ENCODE measurements around the gene DUSP3. TPM values are rescaled to one million over a fixed set of nuclear protein-coding genes. Genes with fewer than 3 reads are reported as not detected.

DUSP3 gene
- total and polyA plus RNA-seq, 2 of the 13 experiments (the other 11 are each of a cell fraction or from before 2014, with no cell fraction given), result 60.0 to 71.5 TPM

DNA sequence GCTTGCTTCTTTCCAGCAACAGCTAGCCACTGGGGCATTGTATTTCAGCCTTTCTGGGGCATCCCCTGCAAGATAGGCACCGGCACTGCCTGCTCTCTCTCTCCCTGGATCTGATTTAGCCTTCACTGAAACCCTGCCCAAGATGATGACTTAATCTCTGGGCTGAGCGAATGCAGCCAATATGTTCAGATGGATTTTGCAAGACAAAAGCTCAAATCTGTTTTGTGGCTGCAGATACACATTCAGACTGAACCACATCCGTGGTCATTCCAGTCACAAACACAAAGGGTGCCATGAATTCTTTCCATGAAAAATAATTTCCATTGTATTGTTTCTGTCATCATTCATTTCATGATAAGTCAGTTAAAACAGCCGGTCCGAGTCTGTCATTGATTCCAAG is 44.4 kb downstream of the DUSP3 start:
- no peak overlapping the region for H3K4me2 ChIP-seq (ENCODE audit: low read depth, low read length)
- H3K79me2 ChIP-seq (ENCODE audit: insufficient read depth, low read length), result no peaks in the 10 kb centered on the region
- BruUV-seq (replicated peaks), result no TSS peak
- no peaks in the 10 kb centered on the region for H3K4me1 ChIP-seq (ENCODE audit: insufficient read depth, low read length)
- H3K27me3 ChIP-seq (ENCODE audit: control insufficient read depth in 1 of 2, insufficient read depth in 2 of 2, low read length in 2 of 2), result peaks cover 0 to 11% of the 10 kb centered on the region in 2 experiments; a peak in 2 of 5 replicates
- no peaks in the 10 kb centered on the region for H3K36me3 ChIP-seq (replicated peaks in 1 of 2; ENCODE audit: control insufficient read depth in 1 of 2, insufficient read depth in 2 of 2, low read length in 2 of 2)
- H2AFZ ChIP-seq (ENCODE audit: low read length), result no peak overlapping the region
- intact Hi-C loops (cut with micrococcal nuclease; ENCODE audit: unreplicated experiment), result no loop called here
- FAIRE-seq (no peak), DNase-seq (ENCODE audit: low spot score) (no peak), ATAC-seq (no peak)
- CTCF ChIA-PET (ENCODE audit: low intra/inter-chr PET ratio, low total read pairs), result no interaction called here
- no peaks in the 10 kb centered on the region for H4K20me1 ChIP-seq (ENCODE audit: insufficient read depth, low read length)
- POLR2A ChIA-PET, result no interaction called here
- no peak overlapping the region for H3K4me3 ChIP-seq (replicated peaks in 1 of 3; ENCODE audit: insufficient read depth in 1 of 3, low read depth in 2 of 3, low read length in 3 of 3)
- in situ Hi-C loops (cut with HindIII; ENCODE audit: extremely low pct_ligation_motif_present, low pct_unique_long_range_greater_than_20kb), result no loop called here
- H3K9me3 ChIP-seq (ENCODE audit: low read length), result no peaks in the 10 kb centered on the region
- 31% methylated on average over 5 of the region's 5 CpGs for WGBS (ENCODE audit: low lambda C conversion rate)
- no peak overlapping the region for H3K27ac ChIP-seq (ENCODE audit: extremely low read length, insufficient read depth, low read length)
- TF ChIP-seq FOXP1 (IDR thresholded peaks at IDR 0.05), result no peak
- TF ChIP-seq FOXP1 (CRISPR knock-in tag; IDR thresholded peaks at IDR 0.05), result no peak
- TF ChIP-seq, protein P1, sequence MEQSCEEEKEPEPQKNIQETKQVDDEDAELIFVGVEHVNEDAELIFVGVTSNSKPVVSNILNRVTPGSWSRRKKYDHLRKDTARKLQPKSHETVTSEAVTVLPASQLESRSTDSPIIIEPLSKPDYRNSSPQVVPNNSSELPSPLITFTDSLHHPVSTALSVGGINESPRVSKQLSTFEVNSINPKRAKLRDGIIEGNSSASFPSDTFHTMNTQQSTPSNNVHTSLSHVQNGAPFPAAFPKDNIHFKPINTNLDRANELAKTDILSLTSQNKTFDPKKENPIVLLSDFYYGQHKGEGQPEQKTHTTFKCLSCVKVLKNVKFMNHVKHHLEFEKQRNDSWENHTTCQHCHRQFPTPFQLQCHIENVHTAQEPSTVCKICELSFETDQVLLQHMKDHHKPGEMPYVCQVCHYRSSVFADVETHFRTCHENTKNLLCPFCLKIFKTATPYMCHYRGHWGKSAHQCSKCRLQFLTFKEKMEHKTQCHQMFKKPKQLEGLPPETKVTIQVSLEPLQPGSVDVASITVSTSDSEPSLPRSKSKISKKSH (CRISPR knock-in tag; IDR thresholded peaks at IDR 0.05; ENCODE audit: borderline replicate concordance), result no peak
- TF ChIP-seq ASH2L (IDR thresholded peaks at IDR 0.05; ENCODE audit: insufficient read length, low read depth, low read length), result no peak
- no peak for TF ChIP-seq ZNF501 (CRISPR knock-in tag; IDR thresholded peaks at IDR 0.05)
- TF ChIP-seq ZNF788 (CRISPR knock-in tag; IDR thresholded peaks at IDR 0.05; ENCODE audit: borderline replicate concordance), result no peak
- TF ChIP-seq, protein P2, sequence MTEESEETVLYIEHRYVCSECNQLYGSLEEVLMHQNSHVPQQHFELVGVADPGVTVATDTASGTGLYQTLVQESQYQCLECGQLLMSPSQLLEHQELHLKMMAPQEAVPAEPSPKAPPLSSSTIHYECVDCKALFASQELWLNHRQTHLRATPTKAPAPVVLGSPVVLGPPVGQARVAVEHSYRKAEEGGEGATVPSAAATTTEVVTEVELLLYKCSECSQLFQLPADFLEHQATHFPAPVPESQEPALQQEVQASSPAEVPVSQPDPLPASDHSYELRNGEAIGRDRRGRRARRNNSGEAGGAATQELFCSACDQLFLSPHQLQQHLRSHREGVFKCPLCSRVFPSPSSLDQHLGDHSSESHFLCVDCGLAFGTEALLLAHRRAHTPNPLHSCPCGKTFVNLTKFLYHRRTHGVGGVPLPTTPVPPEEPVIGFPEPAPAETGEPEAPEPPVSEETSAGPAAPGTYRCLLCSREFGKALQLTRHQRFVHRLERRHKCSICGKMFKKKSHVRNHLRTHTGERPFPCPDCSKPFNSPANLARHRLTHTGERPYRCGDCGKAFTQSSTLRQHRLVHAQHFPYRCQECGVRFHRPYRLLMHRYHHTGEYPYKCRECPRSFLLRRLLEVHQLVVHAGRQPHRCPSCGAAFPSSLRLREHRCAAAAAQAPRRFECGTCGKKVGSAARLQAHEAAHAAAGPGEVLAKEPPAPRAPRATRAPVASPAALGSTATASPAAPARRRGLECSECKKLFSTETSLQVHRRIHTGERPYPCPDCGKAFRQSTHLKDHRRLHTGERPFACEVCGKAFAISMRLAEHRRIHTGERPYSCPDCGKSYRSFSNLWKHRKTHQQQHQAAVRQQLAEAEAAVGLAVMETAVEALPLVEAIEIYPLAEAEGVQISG (CRISPR knock-in tag; IDR thresholded peaks at IDR 0.05), result no peak
- TF ChIP-seq, protein P3, sequence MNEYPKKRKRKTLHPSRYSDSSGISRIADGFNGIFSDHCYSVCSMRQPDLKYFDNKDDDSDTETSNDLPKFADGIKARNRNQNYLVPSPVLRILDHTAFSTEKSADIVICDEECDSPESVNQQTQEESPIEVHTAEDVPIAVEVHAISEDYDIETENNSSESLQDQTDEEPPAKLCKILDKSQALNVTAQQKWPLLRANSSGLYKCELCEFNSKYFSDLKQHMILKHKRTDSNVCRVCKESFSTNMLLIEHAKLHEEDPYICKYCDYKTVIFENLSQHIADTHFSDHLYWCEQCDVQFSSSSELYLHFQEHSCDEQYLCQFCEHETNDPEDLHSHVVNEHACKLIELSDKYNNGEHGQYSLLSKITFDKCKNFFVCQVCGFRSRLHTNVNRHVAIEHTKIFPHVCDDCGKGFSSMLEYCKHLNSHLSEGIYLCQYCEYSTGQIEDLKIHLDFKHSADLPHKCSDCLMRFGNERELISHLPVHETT (CRISPR knock-in tag; conservative IDR thresholded peaks at IDR 0.05), result no peak
- no peak overlapping the region for H3K9ac ChIP-seq (ENCODE audit: insufficient read depth, low read depth, low read length)
